ENCODE data around the gene STX12. TPM values are rescaled to one million over a fixed set of nuclear protein-coding genes. Genes with fewer than 3 reads are reported as not detected.
"Not testable (repeated sequence)": the region's sequence is repeated elsewhere in the genome, so short reads cannot be mapped to it uniquely, and the experiment has no call there.

STX12 gene
- total and polyA plus RNA-seq, 2 experiments from 2014 or later: 56.6 to 86.7 TPM

DNA sequence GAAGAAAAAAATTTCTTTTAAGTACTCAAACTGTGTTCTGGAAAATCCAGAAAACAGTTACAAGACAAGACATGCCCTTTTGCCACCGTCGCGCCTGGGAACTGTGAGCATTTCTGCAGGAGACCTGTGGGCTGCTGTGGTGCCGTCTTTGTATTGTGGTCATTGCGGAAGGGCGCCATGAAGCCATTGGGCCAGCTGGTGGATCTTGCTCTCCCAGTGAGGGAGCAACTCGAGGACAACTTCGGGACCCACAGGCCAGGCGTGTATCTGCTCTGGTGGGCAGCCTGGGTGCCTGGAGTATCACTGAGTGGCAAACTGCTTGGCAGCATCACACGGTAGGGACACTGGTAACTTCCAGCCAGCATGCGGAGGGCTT lies 95.5 kb downstream of the STX12 start:
- H3K36me3 ChIP-seq (ENCODE audit: low read depth): no peaks in the 10 kb centered on the region
- WGBS, 2 experiments (ENCODE audit: low coverage in 1 of 2, low lambda C conversion rate in 2 of 2, missing lambda C conversion rate in 2 of 2): 91 to 92% methylated on average over 11 of the region's 11 CpGs
- H3K9me3 ChIP-seq (ENCODE audit: low read depth): no peaks in the 10 kb centered on the region
- H3K79me2 ChIP-seq (ENCODE audit: insufficient read depth): no peaks in the 10 kb centered on the region
- DNase-seq: no peak
- H3F3A ChIP-seq (ENCODE audit: insufficient read depth): peaks cover 7% of the 10 kb centered on the region; the same call in 1 of the 2 replicates
- H3K27me3 ChIP-seq (replicated peaks; ENCODE audit: insufficient read depth): no peaks in the 10 kb centered on the region
- no peak for TF ChIP-seq EZH2phosphoT487 (IDR thresholded peaks at IDR 0.05; ENCODE audit: insufficient read depth, low read depth)
- TF ChIP-seq EZH2 (IDR thresholded peaks at IDR 0.05; ENCODE audit: insufficient read depth, poor library complexity, severe bottlenecking): no peak
- no peak overlapping the region for H3K27ac ChIP-seq
- no peak overlapping the region for H3K4me2 ChIP-seq (ENCODE audit: unreplicated experiment)
- H3K4me1 ChIP-seq (ENCODE audit: insufficient read depth): peaks cover 9% of the 10 kb centered on the region
- H3K9me2 ChIP-seq (ENCODE audit: insufficient read depth): no peaks in the 10 kb centered on the region
- in situ Hi-C loops (cut with MboI): no loop called here
- no peak overlapping the region for H3K4me3 ChIP-seq
- H3K9ac ChIP-seq: no peak overlapping the region
- H2AFZ ChIP-seq: no peak overlapping the region
- no peaks in the 10 kb centered on the region for H4K20me1 ChIP-seq (ENCODE audit: insufficient read depth)

DNA sequence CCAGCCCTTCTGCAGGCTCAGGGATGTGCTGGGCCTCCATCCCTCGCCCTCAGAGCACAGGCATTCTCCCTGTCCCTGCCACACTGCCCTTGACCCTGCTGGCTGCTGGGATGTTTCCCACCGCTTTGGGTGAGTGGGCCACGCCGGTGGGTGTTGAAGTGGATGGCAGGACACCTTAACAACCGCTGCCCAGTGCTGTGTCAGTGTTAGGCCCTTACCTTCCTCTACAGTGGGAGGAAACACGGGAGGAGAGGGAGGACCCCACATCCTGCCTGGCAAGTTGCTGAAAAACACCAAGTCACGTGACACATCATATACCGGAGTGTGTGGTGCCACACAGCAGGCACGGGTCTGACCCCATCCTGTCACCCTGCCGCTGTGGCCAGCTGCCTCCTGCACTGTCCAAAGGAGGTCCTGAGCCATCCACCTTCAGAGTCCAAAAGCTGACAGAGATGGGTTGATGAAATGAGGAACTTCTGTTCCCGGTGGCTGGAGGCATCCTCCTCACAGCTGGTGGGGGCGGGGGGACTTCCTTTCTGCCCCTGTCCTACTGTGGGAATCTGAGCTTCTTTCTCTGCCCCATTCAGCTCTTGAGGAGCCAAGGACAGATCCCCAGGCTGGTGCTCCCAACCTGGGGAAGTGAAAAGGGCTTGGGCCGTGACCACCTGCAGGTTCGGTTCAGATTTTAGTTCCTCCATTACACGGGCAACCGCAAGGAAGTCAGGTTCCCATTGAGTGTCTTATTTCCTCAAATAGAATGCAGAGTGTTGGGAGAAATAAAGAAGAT lies 96.1 kb downstream of the STX12 start:
- TF ChIP-seq EZH2 (IDR thresholded peaks at IDR 0.05; ENCODE audit: insufficient read depth, poor library complexity, severe bottlenecking): no peak
- TF ChIP-seq EZH2phosphoT487 (IDR thresholded peaks at IDR 0.05; ENCODE audit: insufficient read depth, low read depth): no peak
- H3K79me2 ChIP-seq (ENCODE audit: insufficient read depth): no peaks in the 10 kb centered on the region
- in situ Hi-C loops (cut with MboI): no loop called here
- H3K36me3 ChIP-seq (ENCODE audit: low read depth): no peaks in the 10 kb centered on the region
- no peaks in the 10 kb centered on the region for H3K9me3 ChIP-seq (ENCODE audit: low read depth)
- no peak overlapping the region for H3K27ac ChIP-seq
- H2AFZ ChIP-seq: peak overlapping the region; percentile 14; the same call in 1 of the 2 replicates
- peaks cover 3% of the 10 kb centered on the region for H3K4me1 ChIP-seq (ENCODE audit: insufficient read depth)
- no peaks in the 10 kb centered on the region for H3K27me3 ChIP-seq (replicated peaks; ENCODE audit: insufficient read depth)
- DNase-seq: no peak
- H3F3A ChIP-seq (ENCODE audit: insufficient read depth): peaks cover 2% of the 10 kb centered on the region; the same call in 1 of the 2 replicates
- H3K4me3 ChIP-seq: no peak overlapping the region
- no peaks in the 10 kb centered on the region for H4K20me1 ChIP-seq (ENCODE audit: insufficient read depth)
- no peaks in the 10 kb centered on the region for H3K9me2 ChIP-seq (ENCODE audit: insufficient read depth)
- WGBS, 2 experiments (ENCODE audit: low coverage in 1 of 2, low lambda C conversion rate in 2 of 2, missing lambda C conversion rate in 2 of 2): 58 to 66% methylated on average over 15 of the region's 16 CpGs
- no peak overlapping the region for H3K9ac ChIP-seq
- no peak overlapping the region for H3K4me2 ChIP-seq (ENCODE audit: unreplicated experiment)

DNA sequence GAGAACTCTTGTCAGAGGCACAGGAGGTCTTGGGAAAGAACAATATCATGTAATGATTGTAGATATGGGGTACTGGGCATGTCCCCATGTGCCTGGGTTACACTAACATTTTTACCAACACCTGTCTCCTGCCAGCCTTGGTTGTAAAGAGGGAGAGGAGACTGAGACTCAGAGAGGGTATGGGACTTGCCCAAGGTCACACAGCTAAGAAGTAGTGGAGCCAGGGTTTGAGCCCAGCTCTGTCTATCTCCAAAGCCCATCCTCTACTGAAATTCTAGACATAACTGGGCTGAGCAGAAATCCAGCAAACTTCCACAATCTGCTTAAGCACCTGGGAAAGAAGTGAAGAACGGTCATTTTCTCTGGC lies 96.7 kb downstream of the STX12 start:
- in situ Hi-C loops (cut with MboI): no loop called here
- no peak overlapping the region for H3K4me2 ChIP-seq (ENCODE audit: unreplicated experiment)
- H3K4me1 ChIP-seq (ENCODE audit: insufficient read depth): no peaks in the 10 kb centered on the region
- no peak for DNase-seq
- H2AFZ ChIP-seq: no peak overlapping the region
- no peaks in the 10 kb centered on the region for H4K20me1 ChIP-seq (ENCODE audit: insufficient read depth)
- H3K9me3 ChIP-seq (ENCODE audit: low read depth): no peaks in the 10 kb centered on the region
- H3K27me3 ChIP-seq (replicated peaks; ENCODE audit: insufficient read depth): no peaks in the 10 kb centered on the region
- no peaks in the 10 kb centered on the region for H3F3A ChIP-seq (ENCODE audit: insufficient read depth)
- no peaks in the 10 kb centered on the region for H3K9me2 ChIP-seq (ENCODE audit: insufficient read depth)
- H3K36me3 ChIP-seq (ENCODE audit: low read depth): no peaks in the 10 kb centered on the region
- H3K27ac ChIP-seq: no peak overlapping the region
- TF ChIP-seq EZH2 (IDR thresholded peaks at IDR 0.05; ENCODE audit: insufficient read depth, poor library complexity, severe bottlenecking) (no peak), EZH2phosphoT487 (IDR thresholded peaks at IDR 0.05; ENCODE audit: insufficient read depth, low read depth) (no peak)
- H3K79me2 ChIP-seq (ENCODE audit: insufficient read depth): no peaks in the 10 kb centered on the region
- H3K9ac ChIP-seq: no peak overlapping the region
- 56 to 60% methylated on average over 1 of the region's 1 CpG for WGBS, 2 experiments (ENCODE audit: low coverage in 1 of 2, low lambda C conversion rate in 2 of 2, missing lambda C conversion rate in 2 of 2)
- H3K4me3 ChIP-seq: no peak overlapping the region

DNA sequence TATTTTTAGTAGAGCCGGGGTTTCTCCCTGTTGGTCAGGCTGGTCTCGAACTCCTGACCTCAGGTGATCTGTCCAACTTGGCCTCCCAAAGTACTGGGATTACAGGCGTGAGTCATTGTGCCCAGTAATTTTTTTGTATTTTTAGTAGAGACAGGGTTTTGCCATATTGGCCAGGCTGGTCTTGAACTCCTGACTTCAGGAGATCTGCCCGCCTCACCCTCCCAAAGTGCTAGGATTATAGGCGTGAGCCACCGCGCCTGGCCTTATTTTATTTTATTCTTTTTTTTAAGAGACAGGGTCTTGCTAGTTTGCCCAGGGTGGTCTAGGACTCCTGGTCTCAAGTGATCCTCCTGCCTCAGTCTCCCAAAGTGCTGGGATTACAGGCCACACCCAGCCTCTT lies 98.1 kb downstream of the STX12 start:
- 95% methylated on average over 7 of the region's 7 CpGs for WGBS, 2 experiments (ENCODE audit: low coverage in 1 of 2, low lambda C conversion rate in 2 of 2, missing lambda C conversion rate in 2 of 2)
- H3K27ac ChIP-seq; H2AFZ ChIP-seq; H3K4me2 ChIP-seq (ENCODE audit: unreplicated experiment); H3K9ac ChIP-seq; H4K20me1 ChIP-seq (ENCODE audit: insufficient read depth); H3K4me1 ChIP-seq (ENCODE audit: insufficient read depth); H3K9me3 ChIP-seq (ENCODE audit: low read depth); H3K36me3 ChIP-seq (ENCODE audit: low read depth); H3K9me2 ChIP-seq (ENCODE audit: insufficient read depth); DNase-seq; in situ Hi-C loops (cut with MboI); H3K79me2 ChIP-seq (ENCODE audit: insufficient read depth); H3K27me3 ChIP-seq (replicated peaks; ENCODE audit: insufficient read depth); H3F3A ChIP-seq (ENCODE audit: insufficient read depth); H3K4me3 ChIP-seq: not testable (repeated sequence)
